SU-DHL-6 (cell line): ENCODE data around the gene TNFRSF4.

ENCODE experiments used
- EZH2phosphoT487 ChIP-seq: fragments of 200-600 bp; sonication (generic), shearing (Covaris generic); conservative IDR thresholded peaks from 2 replicates; pipeline ENCODE4 v1.6.1; 2018; ENCODE audit warnings: mild to moderate bottlenecking, antibody characterized with exemption, low read length, moderate library complexity, mixed read lengths
- TF ChIP-seq, protein P1 (sequence below): fragments of 200-600 bp; sonication (generic); IDR thresholded peaks from one replicate; pipeline ENCODE4 v1.5.1; 2017; ENCODE audit warnings: antibody characterized with exemption, mild to moderate bottlenecking, low read length, moderate library complexity; ENCODE audit not compliant: insufficient read depth, poor library complexity, severe bottlenecking

GRCh38 chr1:1181129-1181937 lies 32.6 kb downstream of the TNFRSF4 start:
- TF ChIP-seq, protein P1, sequence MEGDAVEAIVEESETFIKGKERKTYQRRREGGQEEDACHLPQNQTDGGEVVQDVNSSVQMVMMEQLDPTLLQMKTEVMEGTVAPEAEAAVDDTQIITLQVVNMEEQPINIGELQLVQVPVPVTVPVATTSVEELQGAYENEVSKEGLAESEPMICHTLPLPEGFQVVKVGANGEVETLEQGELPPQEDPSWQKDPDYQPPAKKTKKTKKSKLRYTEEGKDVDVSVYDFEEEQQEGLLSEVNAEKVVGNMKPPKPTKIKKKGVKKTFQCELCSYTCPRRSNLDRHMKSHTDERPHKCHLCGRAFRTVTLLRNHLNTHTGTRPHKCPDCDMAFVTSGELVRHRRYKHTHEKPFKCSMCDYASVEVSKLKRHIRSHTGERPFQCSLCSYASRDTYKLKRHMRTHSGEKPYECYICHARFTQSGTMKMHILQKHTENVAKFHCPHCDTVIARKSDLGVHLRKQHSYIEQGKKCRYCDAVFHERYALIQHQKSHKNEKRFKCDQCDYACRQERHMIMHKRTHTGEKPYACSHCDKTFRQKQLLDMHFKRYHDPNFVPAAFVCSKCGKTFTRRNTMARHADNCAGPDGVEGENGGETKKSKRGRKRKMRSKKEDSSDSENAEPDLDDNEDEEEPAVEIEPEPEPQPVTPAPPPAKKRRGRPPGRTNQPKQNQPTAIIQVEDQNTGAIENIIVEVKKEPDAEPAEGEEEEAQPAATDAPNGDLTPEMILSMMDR, result no peak
- TF ChIP-seq EZH2phosphoT487, result no peak
